CD14-positive monocyte (primary cell): Measurements from ENCODE around the gene CTSO. TPM values are rescaled to one million over a fixed set of nuclear protein-coding genes. Genes with fewer than 3 reads are reported as not detected.

Experiments used
- DNase-seq, 3 donors: peaks; one replicate each; pipeline ENCODE4 v3.0.0-alpha.2; 2011 to 2022
- H2AFZ ChIP-seq: 2 replicates; pipeline ENCODE4 v1.6.0; 2012; ENCODE audit warnings: mild to moderate bottlenecking, low read depth, low read length, inconsistent platforms; ENCODE audit not compliant: insufficient read depth, poor library complexity, severe bottlenecking
- H3K27ac ChIP-seq, 2 donors: 1 replicate in 1 of 2; 2 replicates in 1 of 2; pipeline ENCODE4 v1.5.1; 2012 to 2013; ENCODE audit warnings: low read length in 2 of 2, control low read depth in 1 of 2, inconsistent platforms in 1 of 2, low read depth in 1 of 2, mild to moderate bottlenecking in 1 of 2
- H3K27me3 ChIP-seq, 2 donors: one replicate each; pipeline versions ENCODE4 v1.6.0 to v1.6.1; 2011 to 2013; ENCODE audit warnings: low read length in 2 of 2; ENCODE audit not compliant: control insufficient read depth in 2 of 2, insufficient read depth in 2 of 2
- H3K36me3 ChIP-seq, 2 donors: replicated peaks in 1 of 2; 1 replicate in 1 of 2; 2 replicates in 1 of 2; pipeline versions ENCODE4 v1.5.1 to v1.6.1; 2012 to 2013; ENCODE audit warnings: low read length in 2 of 2, control low read depth in 1 of 2, inconsistent platforms in 1 of 2, mild to moderate bottlenecking in 1 of 2; ENCODE audit not compliant: insufficient read depth in 2 of 2, control insufficient read depth in 1 of 2
- H3K4me1 ChIP-seq, 2 donors: 1 replicate in 1 of 2; 2 replicates in 1 of 2; pipeline versions ENCODE4 v1.5.1 to v1.6.1; 2012 to 2013; ENCODE audit warnings: low read length in 2 of 2, control low read depth in 1 of 2, inconsistent platforms in 1 of 2, mild to moderate bottlenecking in 1 of 2, moderate library complexity in 1 of 2; ENCODE audit not compliant: insufficient read depth in 2 of 2, control insufficient read depth in 1 of 2
- H3K4me2 ChIP-seq: replicated peaks from 2 replicates; pipeline ENCODE3; 2012; ENCODE audit warnings: low read length, moderate library complexity, mild to moderate bottlenecking; ENCODE audit not compliant: poor library complexity, severe bottlenecking; ENCODE audit errors: extremely low read depth
- H3K4me3 ChIP-seq, 3 experiments: fragments of 200-600 bp in 1 of 3; sonication (generic) in 1 of 3; replicated peaks in 1 of 3; 1 replicate in 2 of 3; 2 replicates in 1 of 3; pipeline ENCODE4 v1.5.1; 2011 to 2013; ENCODE audit warnings: low read length in 3 of 3, mild to moderate bottlenecking in 3 of 3, control low read depth in 2 of 3, low read depth in 2 of 3, inconsistent platforms in 1 of 3, moderate library complexity in 1 of 3
- H3K79me2 ChIP-seq: 2 replicates; pipeline ENCODE4 v1.6.0; 2012; ENCODE audit warnings: mild to moderate bottlenecking, control low read depth, inconsistent platforms, low read length, moderate library complexity; ENCODE audit not compliant: insufficient read depth
- H3K9ac ChIP-seq: 2 replicates; pipeline ENCODE4 v1.6.0; 2017; ENCODE audit warnings: low read length, mild to moderate bottlenecking; ENCODE audit not compliant: insufficient read depth, poor library complexity, severe bottlenecking
- H3K9me3 ChIP-seq, 2 donors: replicated peaks in 1 of 2; 1 replicate in 1 of 2; 2 replicates in 1 of 2; pipeline versions ENCODE4 v1.5.1 to v1.6.1; 2012 to 2013; ENCODE audit warnings: low read length in 2 of 2, control low read depth in 1 of 2; ENCODE audit not compliant: control insufficient read depth in 1 of 2, insufficient read depth in 1 of 2
- H4K20me1 ChIP-seq: 2 replicates; pipeline ENCODE4 v1.6.0; 2012; ENCODE audit warnings: mild to moderate bottlenecking, low read length, control low read depth, moderate library complexity; ENCODE audit not compliant: insufficient read depth
- H3K27ac Mint-ChIP-seq, 7 donors: one replicate each; pipeline ENCODE4 v1.8.0; 2020; ENCODE audit warnings: mild to moderate bottlenecking in 7 of 7, mixed read lengths in 7 of 7, moderate library complexity in 6 of 7, inconsistent platforms in 2 of 7
- H3K27me3 Mint-ChIP-seq, 3 donors: one replicate each; pipeline ENCODE4 v1.8.0; 2021 to 2022; ENCODE audit warnings: low read depth in 3 of 3, mild to moderate bottlenecking in 3 of 3, mixed read lengths in 3 of 3, moderate library complexity in 3 of 3, inconsistent platforms in 1 of 3
- H3K36me3 Mint-ChIP-seq, 2 donors: one replicate each; pipeline ENCODE4 v1.8.0; 2020; ENCODE audit warnings: mixed read lengths in 2 of 2, inconsistent platforms in 1 of 2, mild to moderate bottlenecking in 1 of 2
- H3K4me1 Mint-ChIP-seq: one replicate; pipeline ENCODE4 v1.8.0; 2020; ENCODE audit warnings: mild to moderate bottlenecking, mixed read lengths
- H3K4me3 Mint-ChIP-seq, 2 donors: one replicate each; pipeline ENCODE4 v1.8.0; 2020; ENCODE audit warnings: mild to moderate bottlenecking in 2 of 2, mixed read lengths in 2 of 2, moderate library complexity in 1 of 2
- H3K9me3 Mint-ChIP-seq, 7 donors: one replicate each; pipeline ENCODE4 v1.8.0; 2020 to 2022; ENCODE audit warnings: mixed read lengths in 7 of 7, mild to moderate bottlenecking in 6 of 7, moderate library complexity in 6 of 7, inconsistent platforms in 2 of 7
- CTCF ChIP-seq: fragments of 200-600 bp; IDR thresholded peaks from one replicate; pipeline ENCODE4 v1.8.0; 2022; ENCODE audit warnings: antibody characterized with exemption, mild to moderate bottlenecking
- WGBS: methylation state at CpG from one replicate; pipeline ENCODE4 v1.1.5; 2013; ENCODE audit warnings: missing lambda C conversion rate; ENCODE audit not compliant: insufficient coverage; 5-methylcytosine and 5-hydroxymethylcytosine counted together
- intact Hi-C, 2 donors: fragments of 100-400 bp; cut with micrococcal nuclease; formaldehyde crosslinking; loops; one replicate each; pipeline versions ENCODE4 v1.15.0 to v1.15.1; 2023
- polyA plus RNA-seq, 3 donors: library from polyadenylated mRNA; depleted of rRNA in 1 of 3; unstranded in 2 of 3; stranded (reverse) in 1 of 3; fragments of 300-500 nt in 2 of 3; fragments of >200 nt in 1 of 3; fragmentation: Illumina TruSeq in 2 of 3; gene quantifications; 1 replicate in 2 of 3; 2 replicates in 1 of 3; pipeline ENCODE4 v1.2.3, GENCODE V29; 2012 to 2021

The CTSO gene
- polyA plus RNA-seq, 3 donors: 18.6 to 49.1 (median 44.7) TPM

- H3K27ac ChIP-seq: no peak overlapping the region
- H4K20me1 ChIP-seq: no peaks in the 10 kb centered on the region
- WGBS: no CpG with 5 or more reads among the region's 8 CpGs
- H3K4me1 Mint-ChIP-seq: no peaks in the 10 kb centered on the region
- no peak overlapping the region for H3K4me2 ChIP-seq
- no peak overlapping the region for H3K27ac Mint-ChIP-seq
- TF ChIP-seq CTCF: no peak
- no peak for DNase-seq
- no peaks in the 10 kb centered on the region for H3K36me3 ChIP-seq
- H3K27me3 Mint-ChIP-seq: peaks cover 0 to 4% (median 2%) of the 10 kb centered on the region in 3 donors
- H3K27me3 ChIP-seq: no peaks in the 10 kb centered on the region
- peaks cover 0 to 5% (median 0%) of the 10 kb centered on the region in 7 donors for H3K9me3 Mint-ChIP-seq
- H3K4me1 ChIP-seq: no peaks in the 10 kb centered on the region
- H3K9ac ChIP-seq: no peak overlapping the region
- H3K36me3 Mint-ChIP-seq: no peaks in the 10 kb centered on the region
- no peak overlapping the region for H2AFZ ChIP-seq
- H3K9me3 ChIP-seq: no peaks in the 10 kb centered on the region
- intact Hi-C loops: no loop called here
- H3K4me3 ChIP-seq: no peak overlapping the region
- no peaks in the 10 kb centered on the region for H3K79me2 ChIP-seq
- no peak overlapping the region for H3K4me3 Mint-ChIP-seq
Measured at GRCh38 chr4:155973639-155974475, 20.2 kb upstream of the CTSO start.

GRCh38 chr4:155972098-155972497, 18.4 kb upstream of the CTSO start:
- H3K27me3 ChIP-seq: no peaks in the 10 kb centered on the region
- H3K4me3 ChIP-seq: no peak overlapping the region
- H3K9me3 Mint-ChIP-seq: peaks cover 0 to 8% (median 7%) of the 10 kb centered on the region in 7 donors
- DNase-seq: peak in 2 of 3 donors; percentile 7 to 8
- H3K4me1 Mint-ChIP-seq: no peaks in the 10 kb centered on the region
- no peaks in the 10 kb centered on the region for H3K4me1 ChIP-seq
- H4K20me1 ChIP-seq: no peaks in the 10 kb centered on the region
- H3K9me3 ChIP-seq: peaks cover 0 to 6% of the 10 kb centered on the region in 2 donors
- H3K36me3 Mint-ChIP-seq: no peaks in the 10 kb centered on the region
- no peaks in the 10 kb centered on the region for H3K36me3 ChIP-seq
- H3K27ac ChIP-seq: no peak overlapping the region
- H3K79me2 ChIP-seq: no peaks in the 10 kb centered on the region
- peaks cover 0 to 5% (median 4%) of the 10 kb centered on the region in 3 donors for H3K27me3 Mint-ChIP-seq
- no peak overlapping the region for H3K9ac ChIP-seq
- H3K27ac Mint-ChIP-seq: no peak overlapping the region
- 31% methylated on average over 2 of the region's 4 CpGs for WGBS
- H3K4me3 Mint-ChIP-seq: no peak overlapping the region
- intact Hi-C loops: no loop called here
- no peak overlapping the region for H3K4me2 ChIP-seq
- TF ChIP-seq CTCF: peak; percentile 17
- no peak overlapping the region for H2AFZ ChIP-seq
